HG03460 (cell line): ENCODE data around the gene AHCY.
"Not testable (repeated sequence)": the region's sequence is repeated elsewhere in the genome, so short reads cannot be mapped to it uniquely, and the experiment has no call there.

Experiments used
- ATAC-seq: cut with Tn5 transposase; IDR thresholded peaks from one replicate; pipeline ENCODE4 v1.9.1; 2021; ENCODE audit not compliant: unreplicated experiment

AHCY gene

DNA sequence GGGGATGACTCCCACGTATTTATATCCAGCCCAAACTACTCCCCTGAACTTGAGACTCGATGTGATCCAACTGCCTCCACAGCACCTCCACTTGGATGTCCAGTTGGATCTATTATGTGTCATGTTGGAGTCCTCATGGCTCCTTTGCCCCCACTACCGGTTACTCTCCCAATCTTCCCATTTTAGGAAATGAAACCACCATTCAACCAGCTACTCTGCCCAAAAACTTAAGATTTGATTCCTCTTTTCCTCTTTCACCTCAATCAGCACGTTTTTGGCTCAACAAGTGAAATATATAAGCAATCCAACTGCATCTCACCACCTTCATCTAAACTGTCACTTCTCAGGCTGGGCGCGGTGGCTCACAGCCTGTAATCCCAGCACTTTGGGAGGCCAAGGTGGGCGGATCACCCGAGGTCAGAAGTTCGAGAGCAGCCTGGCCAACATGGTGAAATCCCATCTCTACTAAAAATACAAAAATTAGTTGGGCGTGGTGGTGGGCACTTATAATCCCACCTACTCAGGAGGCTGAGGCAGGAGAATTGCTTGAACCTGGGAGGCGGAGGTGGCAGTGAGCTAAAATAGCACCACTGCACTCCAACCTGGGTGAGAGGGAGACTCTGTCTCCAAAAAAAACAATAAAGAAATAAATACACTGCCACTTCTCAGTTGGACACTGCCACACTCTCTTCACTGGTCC is 3.4 kb downstream of the AHCY start:
- ATAC-seq, result no peak

DNA sequence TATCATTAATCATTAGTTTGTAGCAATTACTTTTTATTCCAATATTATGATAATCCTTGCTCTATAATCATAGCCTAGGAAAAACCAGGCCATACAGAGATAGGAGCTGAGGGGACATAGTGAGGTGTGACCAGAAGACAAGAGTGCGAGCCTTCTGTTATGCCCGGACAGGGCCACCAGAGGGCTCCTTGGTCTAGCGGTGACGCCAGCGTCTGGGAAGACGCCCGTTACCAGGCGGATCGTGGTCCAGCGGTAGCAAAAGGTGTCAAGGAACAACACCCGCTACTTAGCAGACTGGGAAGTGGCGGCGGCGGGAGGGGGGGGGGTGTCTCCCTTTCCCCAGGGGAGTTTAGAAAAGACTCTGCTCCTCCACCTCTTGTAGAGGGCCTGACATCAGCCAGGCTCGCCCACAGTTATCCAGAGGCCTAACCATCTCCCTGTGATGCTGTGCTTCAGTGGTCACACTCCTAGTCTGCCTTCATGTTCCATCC is 4.8 kb downstream of the AHCY start:
- not testable (repeated sequence) for ATAC-seq

DNA sequence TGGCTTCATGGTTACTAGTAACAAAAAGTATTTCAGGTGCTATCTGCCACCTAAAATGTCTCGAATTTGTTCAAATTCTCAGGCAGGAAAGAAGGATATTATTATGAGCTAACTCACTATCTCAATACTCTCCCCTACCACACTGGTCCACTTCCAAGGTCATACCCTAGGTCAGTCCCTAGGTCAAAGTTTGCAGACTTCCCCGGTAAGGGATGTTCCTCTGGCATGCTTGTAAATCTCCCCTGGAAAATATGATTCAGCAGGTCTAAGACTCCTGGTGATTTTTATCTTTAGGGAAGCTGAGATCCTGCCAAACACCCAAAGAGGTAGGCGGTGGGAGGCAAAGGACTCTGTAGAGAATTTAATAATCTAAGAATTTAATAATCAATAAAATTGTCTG is 6.7 kb downstream of the AHCY start:
- ATAC-seq, result no peak

DNA sequence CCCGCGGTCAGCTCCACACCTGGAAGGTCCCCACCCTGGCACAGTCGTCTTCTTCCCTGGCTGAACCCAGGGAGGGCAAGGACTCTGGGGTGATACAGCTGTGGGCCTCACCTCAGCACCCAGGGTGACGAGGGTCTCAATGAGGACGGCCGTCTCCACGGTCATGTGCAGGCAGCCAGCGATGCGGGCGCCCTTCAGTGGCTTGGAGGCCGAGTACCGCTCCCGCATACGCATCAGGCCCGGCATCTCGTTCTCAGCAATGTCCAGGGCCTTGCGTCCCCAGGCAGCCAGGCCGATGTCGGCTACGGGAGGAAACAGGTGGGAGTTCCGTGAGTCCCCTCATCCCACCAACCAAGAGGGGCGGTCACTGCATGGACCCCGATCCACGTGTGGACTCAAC is 7.9 kb downstream of the AHCY start:
- ATAC-seq, result no peak

DNA sequence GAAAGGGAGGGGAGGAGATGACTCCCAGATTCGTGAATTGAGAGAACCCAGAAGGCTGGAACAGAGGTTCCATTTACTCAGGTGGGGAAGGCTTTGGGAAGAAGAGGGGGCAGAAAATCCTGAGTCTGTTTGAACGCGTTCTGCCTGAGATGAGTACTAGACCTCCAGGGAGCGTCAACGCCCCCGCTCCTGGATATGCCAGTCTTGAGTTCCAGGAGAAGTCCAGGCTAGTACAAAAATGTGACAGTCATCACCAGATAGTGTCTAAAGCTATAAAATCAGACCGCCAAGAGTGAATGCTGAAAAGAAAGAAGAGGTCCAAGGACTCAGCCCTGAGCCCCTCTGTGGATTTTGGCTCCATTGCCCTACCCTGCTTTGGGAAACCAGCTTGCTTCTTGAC is 8.6 kb downstream of the AHCY start:
- ATAC-seq, result no peak

DNA sequence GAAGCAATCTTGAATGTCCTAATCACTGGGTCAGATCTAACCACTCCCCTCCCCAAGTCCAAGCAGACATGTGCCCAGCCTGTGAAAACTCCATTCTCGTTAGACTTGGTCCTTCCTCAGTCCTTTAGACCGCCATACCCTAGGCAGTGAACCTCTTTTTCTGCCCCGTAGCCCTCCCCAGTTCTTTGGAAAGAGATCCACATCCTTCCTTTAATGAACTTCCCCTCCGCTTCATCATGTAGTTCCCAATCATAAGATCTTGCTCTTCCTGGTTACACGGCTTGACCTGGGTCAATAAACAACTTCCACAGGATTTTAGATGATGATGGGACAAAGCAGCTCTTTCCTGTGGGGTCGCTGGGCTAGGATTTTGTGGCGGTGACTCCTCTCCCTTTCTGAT is 9.6 kb downstream of the AHCY start:
- ATAC-seq, result no peak

DNA sequence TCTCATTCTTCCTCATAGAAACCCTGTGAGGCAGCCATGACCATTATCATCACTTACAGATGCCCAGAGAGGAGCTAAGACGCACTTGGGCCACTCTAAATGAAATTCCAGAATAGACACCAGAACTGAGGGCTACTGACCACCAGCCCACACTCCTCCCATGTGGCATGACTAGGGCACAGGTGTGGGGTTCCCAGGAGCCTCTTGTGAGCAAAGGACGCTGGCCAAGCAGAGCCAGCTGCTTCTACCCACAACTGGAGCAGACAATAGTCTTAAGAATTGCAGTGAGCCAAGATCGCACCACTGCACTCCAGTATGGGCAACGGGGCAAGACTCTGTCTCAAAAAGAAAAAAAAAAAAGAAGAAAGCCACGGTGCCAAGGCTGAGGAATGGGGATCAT is 10.0 kb downstream of the AHCY start:
- no peak for ATAC-seq

DNA sequence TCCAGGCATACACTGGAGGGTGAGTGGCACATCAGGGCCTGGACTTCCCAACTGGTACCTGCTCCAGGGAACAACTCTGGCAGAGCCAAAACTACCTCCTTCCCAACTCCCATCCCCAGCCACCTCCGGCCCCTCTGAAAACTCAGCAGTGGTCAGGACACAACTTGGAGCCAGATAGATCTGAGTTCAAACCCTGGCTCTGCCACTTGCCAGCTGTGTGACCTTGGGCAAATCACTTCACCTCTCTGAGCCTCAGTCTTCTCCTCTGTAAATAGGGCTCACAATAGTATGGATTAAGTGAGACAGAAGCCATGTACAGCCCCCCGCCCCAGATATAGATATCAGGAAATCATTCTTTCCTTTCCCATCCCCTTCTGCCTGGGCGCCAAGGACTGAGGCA is 10.7 kb downstream of the AHCY start:
- ATAC-seq, result no peak

DNA sequence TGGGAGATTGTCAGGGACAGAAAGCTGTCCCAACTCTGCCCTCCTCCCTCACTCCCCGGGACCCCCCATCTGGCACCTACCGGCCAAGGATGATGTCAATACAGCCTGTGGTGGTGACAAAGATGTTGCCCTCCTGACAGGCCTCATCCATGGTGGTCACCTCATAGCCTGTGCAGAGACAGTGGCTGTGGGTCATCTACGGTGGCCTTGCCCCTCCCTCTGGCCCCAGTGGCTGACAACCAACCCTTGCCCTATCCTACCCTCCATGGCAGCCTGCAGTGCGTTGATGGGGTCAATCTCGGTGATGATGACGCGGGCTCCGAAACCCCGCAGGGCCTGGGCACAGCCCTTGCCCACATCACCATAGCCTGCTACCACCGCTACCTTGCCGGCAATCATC is 12.7 kb downstream of the AHCY start:
- ATAC-seq, result no peak

DNA sequence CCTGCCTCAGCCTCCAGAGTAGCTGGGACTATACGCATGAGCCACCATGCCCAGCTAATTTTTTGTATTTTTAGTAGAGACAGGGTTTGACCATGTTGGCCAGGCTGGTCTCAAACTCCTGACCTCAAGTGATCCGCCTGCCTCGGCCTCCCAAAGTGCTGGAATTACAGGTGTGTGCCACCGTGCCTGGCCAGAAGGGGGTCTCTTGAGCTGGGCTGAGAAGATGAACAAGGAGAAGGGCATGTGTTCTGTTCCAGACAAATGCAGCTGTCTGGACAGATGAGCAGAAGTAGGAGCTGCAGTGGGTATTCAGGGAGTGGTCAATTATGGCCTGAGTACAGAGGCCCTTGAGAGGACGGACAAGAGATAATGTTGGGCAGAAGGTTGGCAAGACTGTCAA is 15.7 kb downstream of the AHCY start:
- ATAC-seq, result not testable (repeated sequence)

DNA sequence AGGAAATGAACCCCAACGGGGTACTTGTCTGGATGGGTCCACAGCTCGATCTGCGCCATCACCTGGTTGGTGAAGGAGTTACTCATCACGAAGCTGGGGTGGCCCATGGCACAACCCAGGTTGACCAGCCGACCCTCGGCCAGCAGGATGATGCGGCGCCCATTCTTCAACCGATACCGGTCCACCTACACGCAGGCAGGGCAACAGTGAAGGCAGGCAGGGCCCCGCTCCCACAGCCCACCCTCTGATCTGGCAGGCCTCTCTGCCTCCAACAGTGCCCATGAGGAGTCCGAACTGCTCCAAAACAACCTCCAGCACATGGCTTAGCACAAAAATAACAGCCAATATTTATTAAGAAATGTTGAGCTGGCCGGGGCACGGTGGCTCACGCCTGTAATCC is 17.7 kb downstream of the AHCY start:
- ATAC-seq, result no peak

DNA sequence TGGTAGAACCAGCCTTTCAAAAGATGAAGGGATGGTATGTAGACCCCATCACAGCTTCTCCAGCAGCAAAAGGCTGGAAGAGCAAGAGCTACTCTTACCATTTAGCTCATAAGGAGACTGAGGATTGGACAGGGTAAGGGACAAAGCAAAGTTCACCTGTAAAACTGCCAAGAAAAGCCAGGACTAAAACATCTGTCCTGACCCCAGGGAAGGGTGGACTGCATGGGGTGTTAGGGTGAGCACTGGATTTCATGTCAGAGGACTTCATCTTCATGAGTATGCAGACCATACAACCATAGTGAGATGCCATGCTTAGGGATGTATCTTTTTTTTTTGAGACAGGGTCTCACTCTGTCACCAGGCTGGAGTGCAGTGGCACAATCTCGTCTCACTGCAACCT is 19.3 kb downstream of the AHCY start:
- no peak for ATAC-seq

DNA sequence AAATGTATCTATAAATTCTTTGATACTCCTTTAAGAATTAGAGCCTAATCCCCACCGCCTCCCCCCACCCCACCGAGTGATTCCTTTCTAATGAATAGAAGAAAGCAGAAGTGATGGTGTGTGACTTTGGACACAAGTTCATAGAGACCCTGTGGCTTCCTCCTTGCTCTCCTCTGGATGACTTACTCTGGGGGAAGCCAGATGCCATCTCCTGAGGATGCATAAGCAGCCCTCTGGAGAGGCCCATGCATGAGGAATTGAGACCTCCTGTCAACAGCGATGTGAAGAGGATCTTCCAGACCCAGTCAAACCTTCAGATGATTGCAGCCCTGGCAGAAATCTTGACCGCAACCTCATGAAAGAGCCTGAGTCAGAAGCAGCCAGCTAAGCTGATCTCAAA is 21.1 kb downstream of the AHCY start:
- no peak for ATAC-seq

DNA sequence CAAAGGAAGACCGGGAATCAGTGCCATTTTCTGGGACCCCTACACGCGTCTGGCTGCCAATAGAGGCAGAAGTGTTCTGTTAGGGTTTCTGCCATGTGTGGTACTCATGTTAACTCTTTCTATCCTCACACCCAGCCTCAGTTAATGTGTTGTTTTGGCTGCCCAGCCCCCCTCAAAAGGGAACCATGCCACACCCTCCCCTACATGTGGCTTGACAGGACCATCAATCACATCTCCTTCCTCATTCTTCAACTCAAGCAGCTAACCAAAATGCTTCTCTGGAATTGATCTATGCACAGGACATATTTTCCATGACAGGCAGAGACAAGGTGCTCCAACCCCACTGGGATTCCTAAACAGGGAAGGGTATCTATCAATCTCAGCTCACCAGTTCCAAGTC is 22.0 kb downstream of the AHCY start:
- ATAC-seq, result no peak

DNA sequence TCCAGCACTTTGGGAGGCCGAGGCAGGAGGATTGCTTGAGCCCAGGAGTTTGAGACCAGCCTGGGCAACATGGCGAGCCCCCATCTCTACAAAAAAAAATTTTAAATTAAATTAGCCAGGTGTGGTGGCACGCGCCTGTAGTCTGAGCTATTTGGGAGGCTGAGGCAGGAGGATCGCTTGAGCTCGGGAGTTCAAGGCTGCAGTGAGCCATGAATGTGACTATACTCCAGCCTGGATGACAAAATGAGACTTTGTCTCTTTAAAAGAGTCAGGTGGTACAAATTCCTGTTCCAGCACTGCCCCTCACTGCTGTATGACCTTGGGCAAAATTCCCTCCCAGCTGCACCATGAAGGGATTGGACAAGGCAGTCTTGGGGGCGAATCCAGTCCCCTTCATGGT is 28.5 kb downstream of the AHCY start:
- ATAC-seq, result no peak

DNA sequence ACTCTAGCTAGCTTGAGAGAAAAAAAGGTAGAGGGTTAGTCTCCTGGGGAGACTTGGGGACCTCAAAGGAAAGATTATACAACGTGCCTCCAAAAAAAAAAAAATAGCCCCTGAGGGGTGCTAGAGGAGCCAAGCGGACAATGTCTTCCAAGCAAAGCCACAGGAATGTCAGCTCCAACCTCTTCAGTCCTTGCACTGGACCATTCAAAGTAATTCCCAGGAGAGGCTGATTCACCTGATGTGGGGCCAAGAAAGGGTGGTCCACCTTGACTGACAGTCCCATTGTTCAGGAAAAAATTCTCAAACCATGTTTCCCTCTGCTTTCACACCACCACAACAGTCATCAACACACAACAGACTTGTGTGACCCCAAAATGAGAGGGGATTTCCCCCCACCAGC is 31.2 kb downstream of the AHCY start:
- ATAC-seq, result no peak

DNA sequence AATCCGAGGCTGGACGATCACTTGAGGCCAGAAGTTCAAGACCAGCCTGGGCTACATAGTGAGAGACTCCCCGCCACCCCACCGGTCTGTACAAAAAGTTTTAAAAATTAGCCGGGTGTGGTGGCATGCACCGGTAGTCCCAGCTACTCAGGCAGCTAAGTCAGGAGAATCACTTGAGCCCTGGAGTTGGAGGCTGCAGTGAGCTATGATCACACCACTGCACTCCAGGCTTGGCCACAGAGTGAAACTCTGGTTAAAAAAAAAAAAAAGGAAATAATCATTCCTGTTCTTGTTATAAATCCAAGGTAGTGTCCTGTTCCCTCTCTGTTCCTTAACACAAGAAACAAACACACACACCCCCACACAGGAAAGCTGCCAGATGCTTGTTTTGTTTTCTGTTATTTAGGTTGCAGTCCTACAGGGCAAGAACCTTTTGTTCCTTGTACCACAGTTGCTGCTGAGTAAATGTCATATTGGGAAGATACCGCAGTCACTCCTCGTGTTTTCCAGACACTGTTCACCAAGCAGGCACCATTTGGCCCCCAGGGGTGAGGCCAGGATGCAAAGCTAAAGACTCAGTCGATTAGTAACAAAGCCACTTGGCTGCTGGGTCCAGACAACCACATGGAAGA is 33.0 kb downstream of the AHCY start:
- ATAC-seq, result no peak

DNA sequence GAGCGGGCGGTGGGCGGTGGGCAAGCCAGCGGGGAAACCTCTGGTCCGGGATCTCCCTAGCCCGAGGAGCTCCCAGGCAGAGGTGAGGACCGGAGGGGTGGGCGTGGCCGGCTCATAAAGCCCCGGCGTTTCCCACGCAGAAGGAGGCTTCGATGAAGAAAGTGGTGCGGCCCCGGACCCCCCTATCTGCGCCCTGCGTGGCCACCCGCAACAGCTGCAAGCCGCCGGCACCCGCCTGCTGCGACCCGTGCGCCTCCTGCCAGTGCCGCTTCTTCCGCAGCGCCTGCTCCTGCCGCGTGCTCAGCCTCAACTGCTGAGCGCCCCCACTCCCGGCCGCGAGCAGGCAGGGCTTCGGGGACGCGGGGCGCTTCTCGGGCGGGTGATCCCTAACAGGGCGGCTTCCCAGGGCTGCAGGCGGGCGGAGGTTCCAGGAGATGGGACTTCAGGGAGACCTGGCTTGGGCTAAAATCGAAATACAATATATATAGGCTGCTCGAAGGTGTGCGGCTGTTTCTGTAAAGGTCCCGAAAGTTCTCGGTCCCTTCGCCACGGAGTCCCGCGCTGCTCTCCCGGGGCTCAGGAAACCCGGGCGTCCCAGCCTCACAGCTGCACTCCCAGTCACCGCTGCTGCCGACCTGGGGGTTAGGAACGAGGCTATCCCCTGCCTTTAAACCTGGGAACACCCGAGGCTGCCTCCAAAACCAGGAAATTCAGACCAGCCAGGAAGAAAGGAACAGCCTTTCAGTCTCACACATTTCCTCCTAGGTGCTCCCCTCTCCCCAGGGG is 34.1 kb downstream of the AHCY start:
- no peak for ATAC-seq

DNA sequence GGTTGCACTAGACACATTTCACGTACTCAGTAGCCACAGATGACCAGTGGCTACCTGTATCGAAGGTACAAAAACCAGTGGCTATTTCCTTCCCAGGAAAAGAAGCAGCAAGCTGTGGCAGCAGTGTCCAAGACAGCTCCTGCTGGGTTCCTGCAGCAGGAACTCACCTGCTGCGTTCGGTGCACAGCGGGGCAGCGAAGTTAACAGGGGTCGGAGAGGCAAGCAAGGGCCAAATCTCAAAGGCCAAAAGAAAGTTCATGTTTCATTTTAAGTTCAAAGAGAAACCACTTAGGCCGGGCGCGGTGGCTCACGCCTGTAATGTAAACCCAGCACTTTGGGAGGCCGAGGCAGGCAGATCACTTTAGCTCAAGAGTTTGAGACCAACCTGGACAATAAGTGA is 35.0 kb downstream of the AHCY start:
- no peak for ATAC-seq

DNA sequence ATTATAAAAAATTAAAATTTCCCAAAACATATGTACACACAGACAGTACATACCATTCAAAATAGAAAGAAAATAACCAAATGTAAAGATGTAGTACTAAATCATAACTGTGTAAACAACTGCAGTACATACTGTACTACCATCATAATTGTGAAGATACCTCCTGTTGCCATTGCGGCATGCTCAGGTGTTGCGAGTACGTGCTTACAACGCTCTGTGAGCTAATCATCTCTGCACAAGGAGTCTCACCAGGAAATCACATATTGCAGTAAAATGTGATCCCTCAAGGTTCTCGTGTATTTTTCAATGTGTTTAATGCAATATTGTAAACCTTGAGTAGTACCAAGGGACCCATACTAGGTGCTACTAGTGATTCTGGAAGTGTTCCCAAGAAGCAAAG is 39.0 kb downstream of the AHCY start:
- no peak for ATAC-seq

DNA sequence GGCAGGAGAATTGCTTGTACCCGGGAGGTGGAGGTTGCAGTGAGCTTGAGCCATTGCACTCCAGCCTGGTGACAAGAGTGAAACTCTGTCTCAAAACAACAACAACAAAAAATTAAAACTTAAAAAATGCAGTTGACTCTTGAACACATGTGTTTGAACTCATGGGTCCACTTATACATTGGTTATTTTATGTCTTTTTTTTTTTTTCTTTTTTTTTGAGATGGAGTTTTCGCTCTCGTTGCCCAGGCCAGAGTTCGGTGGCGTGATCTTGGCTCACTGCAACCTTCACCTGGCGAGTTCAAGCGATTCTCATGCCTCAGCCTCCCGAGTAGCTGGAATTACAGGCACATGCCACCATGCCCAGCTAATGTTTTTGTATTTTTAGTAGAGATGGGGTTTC is 39.7 kb downstream of the AHCY start:
- ATAC-seq, result not testable (repeated sequence)
